Thyroid gland (tissue), 4 donors: ENCODE measurements around the gene RETREG1.

ENCODE experiments used
- CTCF ChIP-seq, 6 experiments: fragments of 200-600 bp in 3 of 6; fragments of 450-650 bp in 3 of 6; sonication (generic) in 3 of 6; IDR thresholded peaks; one replicate each; pipeline ENCODE4 v1.5.1; 2016 to 2019; ENCODE audit warnings: antibody characterized with exemption in 6 of 6, mild to moderate bottlenecking in 2 of 6, inconsistent platforms in 1 of 6, moderate library complexity in 1 of 6
- POLR2A ChIP-seq, 2 donors: fragments of 450-650 bp; IDR thresholded peaks; one replicate each; pipeline ENCODE4 v1.6.1; 2017; ENCODE audit warnings: antibody characterized with exemption in 2 of 2, mild to moderate bottlenecking in 2 of 2, moderate library complexity in 1 of 2

GRCh38 chr5:16549491-16550206 lies 67.1 kb downstream of the RETREG1 start:
- TF ChIP-seq CTCF (IDR thresholded peaks at IDR 0.05) = no peak
- TF ChIP-seq POLR2A (IDR thresholded peaks at IDR 0.05) = no peak
